ENCODE results near the gene ACE2. TPM values are rescaled to one million over a fixed set of nuclear protein-coding genes. Genes with fewer than 3 reads are reported as not detected.
A peak's percentile ranks its signal among the peaks of the same experiment; 100 is the strongest.

ACE2 gene
- total RNA-seq, 1 donor from 2014 or later = 0.67 TPM

- H3K4me1 Mint-ChIP-seq (ENCODE audit: low read depth) = peaks cover 8% of the 10 kb centered on the region
- TF ChIP-seq CTCF (IDR thresholded peaks at IDR 0.05; ENCODE audit: unreplicated experiment) = no peak
- no peaks in the 10 kb centered on the region for H3K27me3 Mint-ChIP-seq
- H3K4me3 Mint-ChIP-seq (ENCODE audit: low read depth) = no peak overlapping the region
- no peaks in the 10 kb centered on the region for H3K9me3 Mint-ChIP-seq (ENCODE audit: low read depth)
- no peaks in the 10 kb centered on the region for H3K36me3 Mint-ChIP-seq (ENCODE audit: insufficient read depth)
- peak overlapping the region; percentile 6 for H3K27ac Mint-ChIP-seq
- DNase-seq (ENCODE audit: low spot score, unreplicated experiment) = no peak
These were observed 15.8 kb upstream of the ACE2 start for GRCh38 chrX:15616531-15616930.

GRCh38 chrX:15607067-15607466 is 6.3 kb upstream of the ACE2 start:
- peaks cover 23% of the 10 kb centered on the region for H3K4me1 Mint-ChIP-seq (ENCODE audit: low read depth)

GRCh38 chrX:15606136-15606535 is 5.4 kb upstream of the ACE2 start:
- no peak for DNase-seq (ENCODE audit: low spot score, unreplicated experiment)
- no peaks in the 10 kb centered on the region for H3K36me3 Mint-ChIP-seq (ENCODE audit: insufficient read depth)
- H3K27ac Mint-ChIP-seq = peak overlapping the region; percentile 4
- peaks cover 13% of the 10 kb centered on the region for H3K9me3 Mint-ChIP-seq (ENCODE audit: low read depth)
- no peak for TF ChIP-seq CTCF (IDR thresholded peaks at IDR 0.05; ENCODE audit: unreplicated experiment)
- H3K4me1 Mint-ChIP-seq (ENCODE audit: low read depth) = peaks cover 23% of the 10 kb centered on the region
- H3K4me3 Mint-ChIP-seq (ENCODE audit: low read depth) = no peak overlapping the region
- H3K27me3 Mint-ChIP-seq = no peaks in the 10 kb centered on the region

More at GRCh38 chrX:15607067-15607466, 6.3 kb upstream of the ACE2 start:
- peak overlapping the region; percentile 71 for H3K27ac Mint-ChIP-seq
- H3K4me3 Mint-ChIP-seq (ENCODE audit: low read depth) = no peak overlapping the region
- no peak for DNase-seq (ENCODE audit: low spot score, unreplicated experiment)
- no peaks in the 10 kb centered on the region for H3K36me3 Mint-ChIP-seq (ENCODE audit: insufficient read depth)
- H3K9me3 Mint-ChIP-seq (ENCODE audit: low read depth) = peaks cover 10% of the 10 kb centered on the region
- no peak for TF ChIP-seq CTCF (IDR thresholded peaks at IDR 0.05; ENCODE audit: unreplicated experiment)
- H3K27me3 Mint-ChIP-seq = no peaks in the 10 kb centered on the region

- Mint-ChIP-seq H3K36me3 (ENCODE audit: insufficient read depth) (no peaks in the 10 kb centered on the region), H3K4me1 (ENCODE audit: low read depth) (peaks cover 26% of the 10 kb centered on the region), H3K4me3 (ENCODE audit: low read depth) (no peak overlapping the region), H3K9me3 (ENCODE audit: low read depth) (peaks cover 13% of the 10 kb centered on the region), H3K27me3 (no peaks in the 10 kb centered on the region), H3K27ac (no peak overlapping the region)
- TF ChIP-seq CTCF (IDR thresholded peaks at IDR 0.05; ENCODE audit: unreplicated experiment) = no peak
- no peak for DNase-seq (ENCODE audit: low spot score, unreplicated experiment)
These were observed 4.5 kb upstream of the ACE2 start for GRCh38 chrX:15605226-15605625.

GRCh38 chrX:15602761-15603160 is 2.0 kb upstream of the ACE2 start:
- Mint-ChIP-seq H3K27ac (no peak overlapping the region), H3K4me3 (ENCODE audit: low read depth) (no peak overlapping the region), H3K9me3 (ENCODE audit: low read depth) (peaks cover 9% of the 10 kb centered on the region), H3K27me3 (no peaks in the 10 kb centered on the region), H3K4me1 (ENCODE audit: low read depth) (peaks cover 26% of the 10 kb centered on the region), H3K36me3 (ENCODE audit: insufficient read depth) (no peaks in the 10 kb centered on the region)
- no peak for DNase-seq (ENCODE audit: low spot score, unreplicated experiment)
- no peak for TF ChIP-seq CTCF (IDR thresholded peaks at IDR 0.05; ENCODE audit: unreplicated experiment)

Measured in progenitor cell of endocrine pancreas (in vitro differentiated cells).